ENCODE data around the gene FUT9.

GRCh38 chr6:96227135-96227534 is 211.4 kb downstream of the FUT9 start:
- no peak for TF ChIP-seq POLR2AphosphoS5 (IDR thresholded peaks at IDR 0.05; ENCODE audit: low read depth, low read length)
- no peak for TF ChIP-seq POLR2A (IDR thresholded peaks at IDR 0.05; ENCODE audit: low read depth, low read length)
